Measurements from ENCODE around the gene FRMPD4. TPM values are rescaled to one million over a fixed set of nuclear protein-coding genes. Genes with fewer than 3 reads are reported as not detected.

The FRMPD4 gene
- total RNA-seq, 4 donors from 2014 or later, result not detected

DNA sequence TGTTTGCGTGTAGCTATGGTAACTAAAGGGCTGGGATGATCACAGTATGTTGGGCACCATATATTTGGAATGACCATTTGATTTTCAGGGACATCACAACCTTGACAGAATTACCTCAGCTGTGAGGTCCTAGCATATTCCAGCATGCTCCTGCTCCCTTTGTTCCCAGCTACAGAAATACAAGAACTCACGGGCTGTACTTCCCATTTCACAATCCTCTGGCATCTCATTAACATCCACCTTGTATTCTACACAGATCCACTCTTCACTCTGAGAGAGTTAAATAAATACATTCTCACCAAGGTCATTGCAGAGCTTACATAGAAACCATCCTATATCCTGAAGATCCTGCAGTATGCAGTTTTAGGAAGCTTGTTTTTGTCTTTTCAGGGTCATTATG lies 169.7 kb downstream of the FRMPD4 start:
- H3K4me1 ChIP-seq, result no peaks in the 10 kb centered on the region
- DNase-seq, result no peak
- no peaks in the 10 kb centered on the region for H3K36me3 ChIP-seq
- H3K27ac ChIP-seq, result no peak overlapping the region
- intact Hi-C loops (cut with DNase I), result no loop called here
- 66 to 77% methylated on average over 2 of the region's 2 CpGs for WGBS, 2 donors
- TF ChIP-seq, protein P1, sequence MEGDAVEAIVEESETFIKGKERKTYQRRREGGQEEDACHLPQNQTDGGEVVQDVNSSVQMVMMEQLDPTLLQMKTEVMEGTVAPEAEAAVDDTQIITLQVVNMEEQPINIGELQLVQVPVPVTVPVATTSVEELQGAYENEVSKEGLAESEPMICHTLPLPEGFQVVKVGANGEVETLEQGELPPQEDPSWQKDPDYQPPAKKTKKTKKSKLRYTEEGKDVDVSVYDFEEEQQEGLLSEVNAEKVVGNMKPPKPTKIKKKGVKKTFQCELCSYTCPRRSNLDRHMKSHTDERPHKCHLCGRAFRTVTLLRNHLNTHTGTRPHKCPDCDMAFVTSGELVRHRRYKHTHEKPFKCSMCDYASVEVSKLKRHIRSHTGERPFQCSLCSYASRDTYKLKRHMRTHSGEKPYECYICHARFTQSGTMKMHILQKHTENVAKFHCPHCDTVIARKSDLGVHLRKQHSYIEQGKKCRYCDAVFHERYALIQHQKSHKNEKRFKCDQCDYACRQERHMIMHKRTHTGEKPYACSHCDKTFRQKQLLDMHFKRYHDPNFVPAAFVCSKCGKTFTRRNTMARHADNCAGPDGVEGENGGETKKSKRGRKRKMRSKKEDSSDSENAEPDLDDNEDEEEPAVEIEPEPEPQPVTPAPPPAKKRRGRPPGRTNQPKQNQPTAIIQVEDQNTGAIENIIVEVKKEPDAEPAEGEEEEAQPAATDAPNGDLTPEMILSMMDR (IDR thresholded peaks at IDR 0.05), result no peak
- TF ChIP-seq POLR2A (IDR thresholded peaks at IDR 0.05), result no peak
- no peaks in the 10 kb centered on the region for H3K27me3 ChIP-seq
- no peak overlapping the region for H3K4me3 ChIP-seq (replicated peaks in 1 of 3)
- H3K9me3 ChIP-seq, result no peaks in the 10 kb centered on the region

DNA sequence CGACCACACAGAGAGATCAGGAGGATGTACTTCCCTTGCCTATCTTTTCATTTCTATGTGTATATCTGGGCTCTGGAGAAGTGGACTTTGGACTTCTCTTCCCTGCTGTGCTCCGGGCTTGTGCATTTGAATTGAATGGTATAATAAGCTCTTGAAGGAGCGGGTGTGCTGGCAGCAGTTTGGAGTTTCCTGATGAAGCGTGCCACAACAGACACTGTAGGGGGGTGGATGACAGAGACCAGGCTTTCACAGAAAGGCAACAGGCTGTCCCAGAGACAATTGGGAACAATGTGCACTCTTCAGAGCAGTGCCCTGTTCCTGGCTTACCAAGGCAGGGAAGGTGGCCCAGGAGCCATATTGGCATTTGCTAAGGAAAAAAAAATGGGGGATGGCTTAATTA lies 170.1 kb downstream of the FRMPD4 start:
- intact Hi-C loops (cut with DNase I), result no loop called here
- 82 to 86% methylated on average over 4 of the region's 4 CpGs for WGBS, 2 donors
- H3K27ac ChIP-seq, result no peak overlapping the region
- H3K4me1 ChIP-seq, result no peaks in the 10 kb centered on the region
- no peaks in the 10 kb centered on the region for H3K27me3 ChIP-seq
- H3K9me3 ChIP-seq, result no peaks in the 10 kb centered on the region
- H3K36me3 ChIP-seq, result no peaks in the 10 kb centered on the region
- no peak for DNase-seq
- no peak overlapping the region for H3K4me3 ChIP-seq (replicated peaks in 1 of 3)
- no peak for TF ChIP-seq POLR2A (IDR thresholded peaks at IDR 0.05)
- TF ChIP-seq, protein P1 (IDR thresholded peaks at IDR 0.05), result no peak

DNA sequence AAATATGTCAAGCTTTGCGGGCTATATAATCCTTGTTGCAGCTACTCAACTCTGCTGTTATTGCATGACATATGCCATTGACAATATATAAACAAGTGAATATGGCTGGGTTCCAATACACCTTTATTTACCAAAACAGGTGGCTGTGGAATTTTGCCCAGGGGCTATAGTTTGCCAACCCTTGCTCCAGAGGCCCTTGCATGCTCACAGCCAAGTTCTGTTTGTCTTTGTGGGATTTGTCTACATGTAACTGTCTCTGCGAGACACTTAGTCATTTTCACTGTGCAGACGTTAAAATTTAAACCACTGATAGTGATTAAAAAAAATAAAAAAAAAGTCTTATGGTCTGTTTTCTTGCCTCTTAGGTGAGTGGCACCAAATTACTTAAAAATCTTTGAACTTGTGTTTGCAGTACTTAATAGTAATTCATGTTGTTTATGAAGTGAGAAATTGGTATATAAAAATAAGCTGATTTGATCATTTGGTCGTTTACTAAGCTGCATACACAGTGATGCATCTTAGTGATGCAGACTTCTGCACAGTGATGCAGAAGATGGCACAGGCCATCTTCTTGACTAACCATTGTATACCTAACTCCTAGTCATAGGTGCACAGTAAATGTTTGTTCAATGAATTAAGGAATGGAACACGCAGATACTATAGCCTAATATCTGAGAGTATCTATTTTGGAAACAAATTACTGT lies 170.9 kb downstream of the FRMPD4 start:
- Histone ChIP-seq H3K36me3 (no peaks in the 10 kb centered on the region), H3K9me3 (no peaks in the 10 kb centered on the region), H3K4me1 (no peaks in the 10 kb centered on the region), H3K27ac (no peak overlapping the region), H3K27me3 (no peaks in the 10 kb centered on the region), H3K4me3 (replicated peaks in 1 of 3) (no peak overlapping the region)
- no peak for DNase-seq
- TF ChIP-seq, protein P1 (IDR thresholded peaks at IDR 0.05), result no peak
- no peak for TF ChIP-seq POLR2A (IDR thresholded peaks at IDR 0.05)
- intact Hi-C loops (cut with DNase I), result no loop called here
- 57 to 67% methylated on average over 5 of the region's 5 CpGs for WGBS, 2 donors

DNA sequence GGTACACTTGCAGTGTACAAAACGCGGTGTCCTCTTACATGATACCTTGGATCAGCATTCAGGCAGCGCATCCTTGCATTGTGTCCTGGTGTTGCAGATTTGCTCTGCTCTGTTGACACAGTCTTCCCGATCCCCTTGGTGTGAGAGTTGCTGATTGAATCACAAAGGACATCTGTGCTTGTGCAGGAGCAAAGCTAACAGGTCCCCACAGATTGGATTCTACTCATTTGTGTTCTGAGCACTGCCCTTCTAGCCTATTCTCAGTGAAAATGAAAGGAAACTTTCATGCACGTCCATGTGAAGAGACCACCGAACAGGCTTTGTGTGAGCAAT lies 171.4 kb downstream of the FRMPD4 start:
- Histone ChIP-seq H3K4me1 (no peaks in the 10 kb centered on the region), H3K9me3 (no peaks in the 10 kb centered on the region), H3K4me3 (replicated peaks in 1 of 3) (no peak overlapping the region), H3K36me3 (no peaks in the 10 kb centered on the region), H3K27me3 (no peaks in the 10 kb centered on the region), H3K27ac (no peak overlapping the region)
- TF ChIP-seq POLR2A (IDR thresholded peaks at IDR 0.05), result no peak
- TF ChIP-seq, protein P1 (IDR thresholded peaks at IDR 0.05), result no peak
- no peak for DNase-seq
- intact Hi-C loops (cut with DNase I), result no loop called here
- WGBS, 2 donors, result 54 to 85% methylated on average over 4 to 5 of the region's 6 CpGs

DNA sequence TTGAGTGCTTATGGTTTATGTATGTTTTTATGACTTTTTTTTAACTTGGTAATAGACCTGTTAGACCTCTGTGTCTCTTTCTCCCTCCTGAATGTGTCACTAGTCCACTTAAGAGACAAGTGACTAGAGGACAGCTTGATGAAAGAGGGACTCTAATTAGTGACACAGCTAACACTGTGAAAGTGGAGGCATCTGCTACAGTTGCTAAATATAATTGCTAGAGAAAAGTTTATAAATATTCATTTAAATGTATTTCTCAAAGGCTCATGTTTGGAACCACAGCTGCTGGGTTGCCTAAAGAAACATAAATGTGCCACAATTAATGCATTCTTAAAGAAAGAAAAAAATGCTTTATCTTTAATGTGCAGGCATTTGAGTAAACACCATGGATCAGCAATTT lies 176.4 kb downstream of the FRMPD4 start:
- H3K27me3 ChIP-seq, result no peaks in the 10 kb centered on the region
- no peaks in the 10 kb centered on the region for H3K9me3 ChIP-seq
- no peak overlapping the region for H3K4me3 ChIP-seq (replicated peaks in 1 of 3)
- intact Hi-C loops (cut with DNase I), result no loop called here
- TF ChIP-seq, protein P1 (IDR thresholded peaks at IDR 0.05), result no peak
- no peak for TF ChIP-seq POLR2A (IDR thresholded peaks at IDR 0.05)
- H3K4me1 ChIP-seq, result no peaks in the 10 kb centered on the region
- no peaks in the 10 kb centered on the region for H3K36me3 ChIP-seq
- H3K27ac ChIP-seq, result no peak overlapping the region
- no peak for DNase-seq
